B cell (primary cell): ENCODE results near the gene LCP1. TPM values are rescaled to one million over a fixed set of nuclear protein-coding genes. Genes with fewer than 3 reads are reported as not detected.

ENCODE experiments used
- ATAC-seq: fragments of 200-7000 bp; cut with Tn5 transposase; one replicate; pipeline ENCODE4 v1.10.0; 2021; ENCODE audit warnings: low read depth, mild to moderate bottlenecking, moderate number of reproducible peaks, moderate library complexity
- CTCF ChIA-PET: fragments of 350-600 bp; sonication (Branson Sonifier 250); formaldehyde crosslinking; loops from one replicate; lab custom pipeline; 2021; ENCODE audit warnings: antibody characterized with exemption, inconsistent platforms; lab: Charles Lee
- POLR2A ChIA-PET: fragments of 350-600 bp; sonication (Branson Sonifier 250); formaldehyde crosslinking; loops from one replicate; lab custom pipeline; 2021; ENCODE audit warnings: antibody characterized with exemption; lab: Charles Lee
- DNase-seq: peaks from one replicate; pipeline ENCODE4 v3.0.0; 2013
- H2AFZ ChIP-seq: 2 replicates; pipeline ENCODE4 v1.6.1; 2012; ENCODE audit warnings: mild to moderate bottlenecking, low read depth, low read length; ENCODE audit not compliant: insufficient read depth, poor library complexity, severe bottlenecking
- H3K27ac ChIP-seq, 2 donors: 1 replicate in 1 of 2; 2 replicates in 1 of 2; pipeline ENCODE4 v1.5.1; 2012 to 2013; ENCODE audit warnings: low read length in 2 of 2, mild to moderate bottlenecking in 2 of 2, moderate library complexity in 1 of 2
- H3K27me3 ChIP-seq, 4 experiments: fragments of 200-600 bp in 1 of 4; sonication (generic) in 1 of 4; replicated peaks in 1 of 4; 1 replicate in 2 of 4; 2 replicates in 2 of 4; pipeline versions ENCODE4 v1.6.1 to v1.7.0; 2013 to 2016; ENCODE audit warnings: low read length in 3 of 4, mild to moderate bottlenecking in 2 of 4, mixed read lengths in 1 of 4, moderate library complexity in 1 of 4; ENCODE audit not compliant: insufficient read depth in 4 of 4, control insufficient read depth in 3 of 4; ENCODE audit errors: control extremely low read depth in 1 of 4
- H3K36me3 ChIP-seq, 2 experiments: replicated peaks in 1 of 2; 1 replicate in 1 of 2; 2 replicates in 1 of 2; pipeline versions ENCODE4 v1.6.1 to v1.7.1; 2013; ENCODE audit warnings: low read length in 1 of 2; ENCODE audit not compliant: insufficient read depth in 2 of 2, control insufficient read depth in 1 of 2; ENCODE audit errors: control extremely low read depth in 1 of 2, extremely low read depth in 1 of 2
- H3K4me1 ChIP-seq, 2 donors: fragments of 200-600 bp in 1 of 2; sonication (generic) in 1 of 2; 1 replicate in 1 of 2; 2 replicates in 1 of 2; pipeline versions ENCODE4 v1.5.1 to v1.6.1; 2013 to 2017; ENCODE audit warnings: low read length in 2 of 2; ENCODE audit not compliant: control insufficient read depth in 2 of 2, insufficient read depth in 2 of 2
- H3K4me2 ChIP-seq: replicated peaks from 2 replicates; pipeline ENCODE3; 2012; ENCODE audit warnings: mild to moderate bottlenecking, low read depth, low read length; ENCODE audit not compliant: poor library complexity, severe bottlenecking
- H3K4me3 ChIP-seq, 5 experiments: fragments of 200-600 bp in 1 of 5; sonication (generic) in 1 of 5; 1 replicate in 3 of 5; 2 replicates in 2 of 5; pipeline versions ENCODE4 v1.5.1 to v1.7.0; 2011 to 2016; ENCODE audit warnings: low read length in 4 of 5, mild to moderate bottlenecking in 4 of 5, low read depth in 2 of 5, control low read depth in 1 of 5, moderate library complexity in 1 of 5; ENCODE audit not compliant: insufficient read depth in 1 of 5; ENCODE audit errors: control extremely low read depth in 1 of 5, extremely low read depth in 1 of 5
- H3K79me2 ChIP-seq: fragments of 200-600 bp; sonication (generic); one replicate; pipeline ENCODE4 v1.6.0; 2016; ENCODE audit warnings: low read length; ENCODE audit not compliant: control insufficient read depth, insufficient read depth
- H3K9ac ChIP-seq: fragments of 200-600 bp; sonication (generic); 2 replicates; pipeline ENCODE4 v1.6.1; 2017; ENCODE audit warnings: mild to moderate bottlenecking, low read length, moderate library complexity
- H3K9me3 ChIP-seq, 3 donors: one replicate each; pipeline versions ENCODE4 v1.6.1 to v1.7.1; 2013; ENCODE audit warnings: low read length in 2 of 3; ENCODE audit not compliant: control insufficient read depth in 2 of 3, insufficient read depth in 1 of 3; ENCODE audit errors: control extremely low read depth in 1 of 3
- H4K20me1 ChIP-seq: 2 replicates; pipeline ENCODE4 v1.6.0; 2012; ENCODE audit warnings: mild to moderate bottlenecking, low read length; ENCODE audit not compliant: insufficient read depth, control insufficient read depth, poor library complexity, severe bottlenecking
- H3K27ac Mint-ChIP-seq: one replicate; pipeline ENCODE4 v1.8.0; 2021; ENCODE audit warnings: mixed read lengths
- H3K27me3 Mint-ChIP-seq: one replicate; pipeline ENCODE4 v1.8.0; 2021; ENCODE audit warnings: mixed read lengths
- H3K4me1 Mint-ChIP-seq: one replicate; pipeline ENCODE4 v1.8.0; 2021; ENCODE audit warnings: mixed read lengths
- H3K4me3 Mint-ChIP-seq: one replicate; pipeline ENCODE4 v1.8.0; 2021; ENCODE audit warnings: mixed read lengths
- H3K9me3 Mint-ChIP-seq: one replicate; pipeline ENCODE4 v1.8.0; 2022; ENCODE audit warnings: mixed read lengths; ENCODE audit not compliant: insufficient read depth
- CTCF ChIP-seq: fragments of 200-600 bp; IDR thresholded peaks from one replicate; pipeline ENCODE4 v1.8.0; 2022; ENCODE audit warnings: antibody characterized with exemption, mild to moderate bottlenecking
- EZH2 ChIP-seq: IDR thresholded peaks from 2 replicates; pipeline ENCODE4 v1.6.1; 2012; ENCODE audit warnings: borderline replicate concordance, low read depth, mild to moderate bottlenecking, moderate library complexity, low read length; ENCODE audit not compliant: insufficient read depth, poor library complexity, severe bottlenecking
- WGBS: methylation state at CpG from one replicate; pipeline ENCODE4 v1.1.5; 2013; ENCODE audit warnings: missing lambda C conversion rate; ENCODE audit not compliant: insufficient coverage; 5-methylcytosine and 5-hydroxymethylcytosine counted together
- intact Hi-C: fragments of 100-400 bp; cut with micrococcal nuclease; formaldehyde crosslinking; loops from one replicate; pipeline ENCODE4 v1.10.0; 2022
- polyA plus RNA-seq: library from polyadenylated mRNA; depleted of rRNA; stranded (reverse); fragments of >200 nt; gene quantifications from 2 replicates; pipeline ENCODE4 v1.2.3, GENCODE V29; 2012
- total RNA-seq, 2 donors: library from RNA; stranded (reverse); fragments of 120-200 nt in 1 of 2; gene quantifications; 1 replicate in 1 of 2; 2 replicates in 1 of 2; pipeline versions ENCODE4 v1.2.3 to v1.2.4, GENCODE V29; 2013 to 2022

Gene LCP1
- total and polyA plus RNA-seq, 2 donors (not counting 1 experiment from before 2014, with no cell fraction given): 151 to 243 TPM

- H4K20me1 ChIP-seq: no peaks in the 10 kb centered on the region
- no peaks in the 10 kb centered on the region for H3K27me3 ChIP-seq
- DNase-seq (no peak), ATAC-seq (no peak)
- POLR2A ChIA-PET: no interaction called here
- Mint-ChIP-seq H3K4me1 (peaks cover 11% of the 10 kb centered on the region), H3K9me3 (no peaks in the 10 kb centered on the region), H3K27ac (no peak within 1 kb of the TSS), H3K27me3 (peaks cover 9% of the 10 kb centered on the region), H3K4me3 (no peak within 1 kb of the TSS)
- H2AFZ ChIP-seq: no peak within 1 kb of the TSS
- no peaks in the 10 kb centered on the region for H3K36me3 ChIP-seq
- intact Hi-C loops: no loop called here
- no peaks in the 10 kb centered on the region for H3K9me3 ChIP-seq
- H3K79me2 ChIP-seq: no peaks in the 10 kb centered on the region
- H3K27ac ChIP-seq: no peak within 1 kb of the TSS
- CTCF ChIA-PET: no interaction called here
- no peak for TF ChIP-seq EZH2
- no peak for TF ChIP-seq CTCF
- 100% methylated on average over 3 of the region's 4 CpGs for WGBS
- no peak within 1 kb of the TSS for H3K9ac ChIP-seq
- peaks cover 0 to 7% of the 10 kb centered on the region in 2 donors for H3K4me1 ChIP-seq
- H3K4me2 ChIP-seq: no peak within 1 kb of the TSS
- H3K4me3 ChIP-seq: no peak within 1 kb of the TSS
Observed at GRCh38 chr13:46104868-46105267, 77.1 kb downstream of the LCP1 start, which contains the start of gene CPB2. Gene CPB2 (minus strand): TSS chr13:46105033. CDS start chr13:46105009, 24 bp downstream.

- Histone ChIP-seq H3K4me1 (peaks cover 0 to 7% of the 10 kb centered on the region in 2 donors), H3K27ac (no peak overlapping the region), H3K36me3 (no peaks in the 10 kb centered on the region), H4K20me1 (no peaks in the 10 kb centered on the region), H3K27me3 (no peaks in the 10 kb centered on the region), H3K9me3 (no peaks in the 10 kb centered on the region), H2AFZ (no peak overlapping the region), H3K4me3 (no peak overlapping the region), H3K4me2 (no peak overlapping the region), H3K9ac (no peak overlapping the region), H3K79me2 (no peaks in the 10 kb centered on the region)
- H3K27me3 Mint-ChIP-seq: peaks cover 6% of the 10 kb centered on the region
- H3K9me3 Mint-ChIP-seq: no peaks in the 10 kb centered on the region
- 92% methylated on average over 4 of the region's 7 CpGs for WGBS
- no peak overlapping the region for H3K4me3 Mint-ChIP-seq
- DNase-seq: no peak
- ChIA-PET POLR2A (no interaction called here), CTCF (no interaction called here)
- H3K27ac Mint-ChIP-seq: no peak overlapping the region
- intact Hi-C loops: no loop called here
- no peak for ATAC-seq
- H3K4me1 Mint-ChIP-seq: peaks cover 11% of the 10 kb centered on the region
- no peak for TF ChIP-seq EZH2
- TF ChIP-seq CTCF: no peak
Observed at GRCh38 chr13:46103037-46103436, 78.9 kb downstream of the LCP1 start.
